ENCODE measurements around the gene OR1C1. TPM values are rescaled to one million over a fixed set of nuclear protein-coding genes. Genes with fewer than 3 reads are reported as not detected.
"Not testable (repeated sequence)": the region's sequence is repeated elsewhere in the genome, so short reads cannot be mapped to it uniquely, and the experiment has no call there.

OR1C1 gene, protein sequence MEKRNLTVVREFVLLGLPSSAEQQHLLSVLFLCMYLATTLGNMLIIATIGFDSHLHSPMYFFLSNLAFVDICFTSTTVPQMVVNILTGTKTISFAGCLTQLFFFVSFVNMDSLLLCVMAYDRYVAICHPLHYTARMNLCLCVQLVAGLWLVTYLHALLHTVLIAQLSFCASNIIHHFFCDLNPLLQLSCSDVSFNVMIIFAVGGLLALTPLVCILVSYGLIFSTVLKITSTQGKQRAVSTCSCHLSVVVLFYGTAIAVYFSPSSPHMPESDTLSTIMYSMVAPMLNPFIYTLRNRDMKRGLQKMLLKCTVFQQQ
- total RNA-seq: not detected

GRCh38 chr1:247760456-247760855 lies at the start of gene OR1C1:
TSS of gene OR1C1 (minus strand) at chr1:247760556. CDS start at chr1:247758406, 2,150 bp downstream.
- no peak for ATAC-seq
- no peak for DNase-seq (ENCODE audit: low spot score)
- intact Hi-C loops (cut with DNase I): no loop called here

- intact Hi-C loops (cut with DNase I): loop anchor here (1.0 kb wide), 1 partner anchor 22 kb away; no protein-coding TSS in a partner anchor
- no peak for ATAC-seq
Measured at GRCh38 chr1:247797518-247797917, 37.2 kb upstream of the OR1C1 start.

DNA sequence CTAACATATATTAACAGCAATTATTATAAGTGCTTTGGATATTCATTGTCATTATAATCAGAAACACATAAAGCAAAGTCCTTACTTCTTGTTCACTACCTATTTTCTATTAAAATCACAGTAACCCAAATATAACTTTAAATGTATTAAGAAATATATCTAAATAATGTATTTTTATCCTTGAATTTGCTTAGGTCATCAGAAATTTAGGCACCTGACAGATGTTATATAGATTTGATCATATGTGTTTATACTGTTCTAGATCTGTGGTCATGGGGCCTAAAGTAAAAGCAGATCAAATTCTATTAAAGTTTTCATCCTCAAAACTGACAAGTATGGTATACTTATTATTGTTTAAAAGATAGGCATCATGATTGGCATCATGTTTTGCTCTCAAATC lies 9.2 kb upstream of the OR1C1 start:
- DNase-seq (ENCODE audit: low spot score): no peak
- ATAC-seq: no peak

More at GRCh38 chr1:247797518-247797917, 37.2 kb upstream of the OR1C1 start:
- no peak for DNase-seq (ENCODE audit: low spot score)

DNA sequence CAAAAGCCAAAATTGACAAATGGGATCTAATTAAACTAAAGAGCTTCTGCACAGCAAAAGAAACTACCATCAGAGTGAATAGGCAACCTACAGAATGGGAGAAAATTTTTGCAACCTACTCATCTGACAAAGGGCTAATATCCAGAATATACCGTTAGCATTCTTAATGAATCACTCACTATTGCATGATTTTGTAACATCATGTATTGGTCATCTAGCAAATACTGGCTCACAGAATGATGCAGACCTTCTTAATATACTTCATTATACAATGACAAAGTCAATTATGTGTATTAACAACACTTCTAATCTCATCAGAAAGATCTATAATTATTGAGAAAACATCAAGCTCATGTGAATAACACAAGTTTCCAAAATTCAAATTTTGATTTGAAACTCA lies 6.0 kb downstream of the OR1C1 start:
- DNase-seq (ENCODE audit: low spot score); intact Hi-C loops (cut with DNase I); ATAC-seq: not testable (repeated sequence)

More for the DNA sequence above, 9.2 kb upstream of the OR1C1 start:
- intact Hi-C loops (cut with DNase I): no loop called here

DNA sequence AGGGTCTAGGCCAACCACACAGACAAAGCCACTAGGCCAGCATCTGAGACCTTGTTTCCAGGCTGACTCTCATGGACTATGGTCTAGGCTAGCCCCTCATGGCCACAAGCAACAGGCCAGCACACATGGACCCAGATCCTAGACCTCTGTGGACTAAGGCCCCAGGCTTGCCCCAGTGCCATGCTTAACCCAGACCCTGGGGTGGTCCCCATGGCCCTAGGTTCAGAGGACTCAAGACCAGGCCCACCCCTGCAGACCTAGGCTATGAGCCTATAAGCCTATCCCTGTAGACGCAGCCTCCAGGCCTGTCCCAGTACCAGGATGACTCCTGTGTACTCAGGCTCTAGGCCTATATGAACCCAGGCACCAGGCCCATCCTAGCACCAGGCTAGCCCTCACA lies 10.5 kb downstream of the OR1C1 start:
- peak; percentile 15 for ATAC-seq
- DNase-seq (ENCODE audit: low spot score): no peak
- intact Hi-C loops (cut with DNase I): no loop called here

GRCh38 chr1:247748041-247748440 lies 12.3 kb downstream of the OR1C1 start, which contains the start of gene OR14A2:
TSS of gene OR14A2 (minus strand) at chr1:247748141.
- DNase-seq (ENCODE audit: low spot score) (no peak), ATAC-seq (no peak)
- intact Hi-C loops (cut with DNase I): no loop called here

DNA sequence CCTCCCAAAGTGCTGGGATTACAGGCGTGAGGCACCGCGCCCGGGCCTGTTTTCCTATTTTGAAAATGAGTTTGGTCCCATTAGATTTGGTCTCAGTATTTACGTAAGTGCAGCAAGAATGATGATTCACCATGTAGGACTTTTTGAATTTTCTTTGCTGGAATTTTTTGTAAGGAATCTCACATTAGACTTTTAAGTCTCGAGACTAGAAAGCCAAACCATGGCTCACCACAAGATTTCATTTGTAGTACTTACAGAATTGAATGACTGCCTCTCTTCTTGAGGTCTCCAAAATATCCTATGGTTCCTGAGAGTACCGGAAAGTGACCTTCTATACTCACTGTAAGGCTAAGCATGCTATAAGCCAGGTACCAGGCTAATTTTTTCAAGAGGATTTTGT lies 12.7 kb downstream of the OR1C1 start:
- ATAC-seq (no peak), DNase-seq (ENCODE audit: low spot score) (no peak)
- intact Hi-C loops (cut with DNase I): no loop called here

DNA sequence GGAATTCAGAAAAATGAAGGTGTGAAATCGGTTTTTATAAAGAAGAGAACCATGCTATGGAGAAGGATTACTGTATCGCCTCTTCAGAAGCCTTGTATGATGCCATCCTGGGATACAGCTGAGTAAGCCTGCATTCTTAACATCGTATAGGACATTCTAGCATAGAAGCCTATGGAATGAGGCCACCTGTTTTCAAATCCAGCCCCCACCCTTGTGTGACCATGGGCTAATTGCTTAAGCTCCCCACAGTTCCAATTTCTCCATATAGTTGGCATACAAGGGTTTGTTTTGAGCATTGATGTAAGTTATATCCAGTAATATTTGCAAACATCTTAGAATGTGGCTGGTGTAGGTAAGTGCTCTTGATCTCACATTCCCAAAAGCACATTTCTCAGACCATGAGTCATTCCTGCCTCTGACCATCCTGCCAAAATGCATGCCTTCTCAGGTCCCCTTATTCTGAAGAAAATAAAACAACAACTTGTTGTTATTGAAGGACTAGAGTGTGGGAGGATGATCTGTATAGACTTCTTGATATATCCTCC lies 13.9 kb downstream of the OR1C1 start:
- ATAC-seq (no peak), DNase-seq (ENCODE audit: low spot score) (no peak)
- intact Hi-C loops (cut with DNase I): no loop called here

GRCh38 chr1:247742215-247742760 lies 18.1 kb downstream of the OR1C1 start:
- ATAC-seq; intact Hi-C loops (cut with DNase I); DNase-seq (ENCODE audit: low spot score): not testable (repeated sequence)

DNA sequence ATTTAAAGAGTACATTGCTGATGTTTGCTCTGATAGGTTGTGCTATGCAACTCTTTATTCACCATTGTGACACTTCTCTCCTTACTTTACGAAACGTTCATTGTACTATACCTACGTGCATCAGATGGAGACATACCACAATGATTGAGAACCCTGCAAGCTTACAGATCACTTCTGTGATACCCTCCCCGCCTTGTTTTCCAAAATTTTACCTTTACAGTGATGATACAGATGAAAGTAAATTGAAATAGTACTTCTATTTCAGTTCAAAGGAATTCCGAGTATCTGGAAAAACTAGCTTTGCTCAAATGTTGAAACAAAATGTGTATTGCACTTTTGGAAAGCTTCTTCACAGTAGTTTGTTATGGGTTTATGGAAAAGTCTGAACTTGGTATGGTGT lies 18.6 kb downstream of the OR1C1 start:
- no peak for DNase-seq (ENCODE audit: low spot score)
- intact Hi-C loops (cut with DNase I): no loop called here
- ATAC-seq: no peak

GRCh38 chr1:247740721-247741120 lies 19.6 kb downstream of the OR1C1 start:
- DNase-seq (ENCODE audit: low spot score) (no peak), ATAC-seq (no peak)
- intact Hi-C loops (cut with DNase I): no loop called here

- DNase-seq (ENCODE audit: low spot score) (no peak), ATAC-seq (no peak)
- intact Hi-C loops (cut with DNase I): no loop called here
Measured at GRCh38 chr1:247738315-247738714, 22.0 kb downstream of the OR1C1 start, which contains the start of gene OR14K1. TSS of gene OR14K1 (plus strand) at chr1:247738615. CDS start at chr1:247738615, 0 bp downstream.

GRCh38 chr1:247721222-247721621 lies 39.1 kb downstream of the OR1C1 start:
- intact Hi-C loops (cut with DNase I): no loop called here
- DNase-seq (ENCODE audit: low spot score): no peak
- no peak for ATAC-seq

DNA sequence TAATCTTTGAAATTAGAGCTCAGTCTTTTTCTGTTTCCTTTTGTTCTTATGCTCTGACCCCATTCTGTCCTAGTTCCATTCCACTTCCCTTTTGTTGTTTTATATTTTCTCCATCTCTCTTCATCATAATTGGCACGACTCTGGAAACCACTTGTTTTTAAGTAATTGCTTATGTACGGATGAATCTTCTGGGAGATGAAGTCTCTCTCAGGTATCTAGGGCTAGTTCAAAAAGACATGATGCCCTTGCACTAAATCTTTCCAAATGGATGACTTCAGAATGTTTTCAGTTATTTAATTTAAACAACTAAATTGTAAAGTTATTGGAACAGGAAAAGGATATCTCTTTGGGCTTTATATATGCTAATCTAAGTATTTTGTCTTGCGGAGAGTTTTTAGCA lies 43.8 kb downstream of the OR1C1 start, which contains the start of gene OR6F1:
Gene OR6F1 (minus strand): TSS at position 101 of the 400 bp plus-strand sequence. CDS start 3,891 bp downstream, outside the sequence.
- intact Hi-C loops (cut with DNase I): no loop called here
- DNase-seq (ENCODE audit: low spot score): no peak
- ATAC-seq: no peak

DNA sequence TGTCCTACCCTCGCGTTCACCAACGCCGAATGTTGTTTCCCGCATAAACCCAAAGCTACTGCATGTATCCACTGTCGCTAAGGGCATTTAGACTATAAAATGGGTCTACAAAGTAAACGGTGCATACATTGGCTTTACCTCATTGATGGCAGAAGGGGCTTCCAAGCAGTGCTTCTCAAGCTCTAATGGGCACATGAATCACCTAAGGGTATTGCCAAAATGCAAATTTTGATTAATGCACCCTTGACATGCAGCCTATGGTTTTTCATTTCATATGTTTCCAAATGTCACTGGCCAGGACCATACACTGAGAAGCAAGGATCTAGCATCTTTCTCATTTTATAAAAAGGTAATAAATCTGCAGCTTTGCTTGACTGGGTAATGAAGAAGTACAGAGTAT lies 46.6 kb downstream of the OR1C1 start:
- intact Hi-C loops (cut with DNase I): no loop called here
- DNase-seq (ENCODE audit: low spot score) (no peak), ATAC-seq (no peak)

DNA sequence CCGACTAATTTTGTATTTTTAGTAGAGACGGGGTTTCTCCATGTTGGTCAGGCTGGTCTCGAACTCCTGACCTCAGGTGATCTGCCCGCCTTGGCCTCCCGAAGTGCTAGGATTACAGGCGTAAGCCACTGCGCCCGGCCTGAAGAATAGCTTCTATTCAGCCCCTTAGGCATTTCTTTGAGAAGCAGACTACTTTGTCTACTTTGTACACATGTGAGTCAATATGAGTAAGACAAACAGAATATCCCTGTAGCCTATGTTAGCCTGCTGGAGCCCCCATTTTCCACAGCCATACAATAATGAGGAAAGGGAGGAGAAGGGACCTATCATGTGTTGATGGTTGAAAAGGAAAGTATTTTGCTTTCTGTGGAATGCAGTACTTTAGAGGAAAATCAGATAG lies 49.7 kb downstream of the OR1C1 start:
- DNase-seq (ENCODE audit: low spot score); intact Hi-C loops (cut with DNase I); ATAC-seq: not testable (repeated sequence)
